CD8-positive, alpha-beta memory T cell (primary cell): ENCODE measurements around the gene STX16. TPM values are rescaled to one million over a fixed set of nuclear protein-coding genes. Genes with fewer than 3 reads are reported as not detected.

ENCODE experiments used
- CTCF ChIA-PET: fragments of 350-600 bp; sonication (Branson Sonifier 250); formaldehyde crosslinking; loops from one replicate; lab custom pipeline; 2021; ENCODE audit warnings: antibody characterized with exemption; lab: Charles Lee
- POLR2A ChIA-PET: fragments of 350-600 bp; sonication (Branson Sonifier 250); formaldehyde crosslinking; loops from one replicate; lab custom pipeline; 2021; ENCODE audit warnings: antibody characterized with exemption; lab: Charles Lee
- DNase-seq, 5 donors: peaks; one replicate each; pipeline versions ENCODE4 v3.0.0 to v3.0.0-alpha.2; 2020 to 2022; ENCODE audit warnings: mixed read lengths in 1 of 5
- H3K27ac ChIP-seq: one replicate; pipeline ENCODE4 v1.7.0; 2013; ENCODE audit warnings: low read depth, mild to moderate bottlenecking, low read length, moderate library complexity
- H3K27me3 ChIP-seq: 2 replicates; pipeline ENCODE4 v1.7.0; 2013; ENCODE audit warnings: low read length, mild to moderate bottlenecking; ENCODE audit not compliant: insufficient read depth, poor library complexity, severe bottlenecking
- H3K36me3 ChIP-seq: 2 replicates; pipeline ENCODE4 v1.7.0; 2013; ENCODE audit warnings: mild to moderate bottlenecking, low read length, moderate library complexity; ENCODE audit not compliant: insufficient read depth
- H3K4me1 ChIP-seq: 2 replicates; pipeline ENCODE4 v1.7.0; 2013; ENCODE audit warnings: mild to moderate bottlenecking, low read length, moderate library complexity; ENCODE audit not compliant: insufficient read depth
- H3K4me3 ChIP-seq: 2 replicates; pipeline ENCODE4 v1.7.0; 2013; ENCODE audit warnings: mild to moderate bottlenecking, low read length
- H3K9me3 ChIP-seq: 2 replicates; pipeline ENCODE4 v1.7.0; 2013; ENCODE audit warnings: mild to moderate bottlenecking, low read length
- H3K27ac Mint-ChIP-seq, 8 donors: one replicate each; pipeline ENCODE4 v1.8.0; 2020 to 2021; ENCODE audit warnings: mixed read lengths in 8 of 8, mild to moderate bottlenecking in 6 of 8, inconsistent platforms in 3 of 8, moderate library complexity in 3 of 8
- H3K27me3 Mint-ChIP-seq, 2 donors: one replicate each; pipeline ENCODE4 v1.8.0; 2020 to 2021; ENCODE audit warnings: mixed read lengths in 2 of 2, mild to moderate bottlenecking in 1 of 2, moderate library complexity in 1 of 2
- H3K36me3 Mint-ChIP-seq, 3 donors: one replicate each; pipeline ENCODE4 v1.8.0; 2020 to 2021; ENCODE audit warnings: mixed read lengths in 3 of 3, inconsistent platforms in 1 of 3, mild to moderate bottlenecking in 1 of 3
- H3K4me1 Mint-ChIP-seq, 3 donors: one replicate each; pipeline ENCODE4 v1.8.0; 2020 to 2021; ENCODE audit warnings: mixed read lengths in 3 of 3, inconsistent platforms in 1 of 3, mild to moderate bottlenecking in 1 of 3
- H3K4me3 Mint-ChIP-seq, 7 donors: one replicate each; pipeline ENCODE4 v1.8.0; 2020 to 2021; ENCODE audit warnings: mixed read lengths in 7 of 7, mild to moderate bottlenecking in 6 of 7, moderate library complexity in 4 of 7, inconsistent platforms in 2 of 7
- H3K9me3 Mint-ChIP-seq, 5 donors: one replicate each; pipeline ENCODE4 v1.8.0; 2020 to 2022; ENCODE audit warnings: mixed read lengths in 5 of 5, mild to moderate bottlenecking in 3 of 5, moderate library complexity in 2 of 5, inconsistent platforms in 1 of 5
- polyA plus RNA-seq: library from polyadenylated mRNA; unstranded; fragments of 300-500 nt; fragmentation: Illumina TruSeq; gene quantifications from one replicate; pipeline ENCODE4 v1.2.3, GENCODE V29; 2021
- total RNA-seq, 2 experiments: library from RNA; stranded (reverse); gene quantifications; one replicate each; pipeline ENCODE4 v1.2.3, GENCODE V29; 2021

STX16 gene
- total and polyA plus RNA-seq, 3 experiments from 2014 or later = 24.9 to 72.8 (median 69.2) TPM

DNA sequence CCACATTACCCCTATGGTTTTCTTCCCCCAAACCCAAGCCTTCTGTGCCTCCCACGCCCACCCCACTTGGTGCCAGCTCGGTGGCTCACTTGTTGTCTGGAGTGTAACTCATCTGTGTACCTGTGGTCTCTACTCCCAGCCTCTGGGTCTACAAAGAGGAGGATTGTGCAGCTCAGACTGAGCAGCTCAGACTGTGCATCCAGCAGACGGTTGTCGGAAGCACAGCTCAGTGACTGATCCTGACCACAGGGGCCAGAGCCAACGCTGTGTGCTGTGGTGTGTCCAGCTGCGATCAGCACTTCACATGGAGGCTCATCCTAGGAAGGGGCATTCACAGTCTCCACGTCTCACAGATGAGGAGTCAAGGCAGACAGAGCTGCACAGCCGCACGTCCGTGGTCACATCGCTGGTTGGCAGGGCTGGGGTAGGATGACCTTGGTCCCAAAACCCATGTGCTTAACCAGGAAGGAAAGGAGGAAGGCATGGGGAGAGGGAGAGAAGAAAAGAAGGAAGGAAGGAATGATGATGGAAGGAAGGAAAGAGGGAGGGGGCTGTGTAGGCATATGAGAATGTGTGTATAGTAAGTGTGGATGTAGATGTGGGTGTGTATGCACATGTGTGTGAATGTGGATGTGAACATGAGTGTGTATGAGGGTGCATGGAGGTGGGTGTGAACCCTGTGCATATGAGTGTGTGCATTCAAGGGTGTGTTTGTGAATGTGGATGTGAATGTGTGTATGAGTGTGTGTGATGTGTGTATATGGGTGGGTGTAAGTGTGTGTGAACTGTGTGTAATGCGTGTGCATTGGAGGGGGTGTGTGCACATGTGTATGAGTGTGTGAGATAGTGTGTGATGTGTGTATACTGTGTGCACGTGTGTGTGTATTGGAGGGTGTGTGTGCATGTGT is 28.2 kb upstream of the STX16 start:
- peaks cover 8% of the 10 kb centered on the region for H3K4me1 ChIP-seq
- no peak overlapping the region for H3K4me3 Mint-ChIP-seq
- POLR2A ChIA-PET = no interaction called here
- H3K4me3 ChIP-seq = no peak overlapping the region
- H3K27me3 ChIP-seq = no peaks in the 10 kb centered on the region
- H3K27me3 Mint-ChIP-seq = peaks cover 13 to 33% of the 10 kb centered on the region in 2 donors
- CTCF ChIA-PET = no interaction called here
- H3K9me3 ChIP-seq = no peaks in the 10 kb centered on the region
- DNase-seq = no peak
- H3K36me3 Mint-ChIP-seq = peaks cover 0 to 2% (median 0%) of the 10 kb centered on the region in 3 donors
- H3K27ac ChIP-seq = no peak overlapping the region
- no peaks in the 10 kb centered on the region for H3K9me3 Mint-ChIP-seq
- peaks cover 7 to 20% (median 8%) of the 10 kb centered on the region in 3 donors for H3K4me1 Mint-ChIP-seq
- no peak overlapping the region for H3K27ac Mint-ChIP-seq
- no peaks in the 10 kb centered on the region for H3K36me3 ChIP-seq

DNA sequence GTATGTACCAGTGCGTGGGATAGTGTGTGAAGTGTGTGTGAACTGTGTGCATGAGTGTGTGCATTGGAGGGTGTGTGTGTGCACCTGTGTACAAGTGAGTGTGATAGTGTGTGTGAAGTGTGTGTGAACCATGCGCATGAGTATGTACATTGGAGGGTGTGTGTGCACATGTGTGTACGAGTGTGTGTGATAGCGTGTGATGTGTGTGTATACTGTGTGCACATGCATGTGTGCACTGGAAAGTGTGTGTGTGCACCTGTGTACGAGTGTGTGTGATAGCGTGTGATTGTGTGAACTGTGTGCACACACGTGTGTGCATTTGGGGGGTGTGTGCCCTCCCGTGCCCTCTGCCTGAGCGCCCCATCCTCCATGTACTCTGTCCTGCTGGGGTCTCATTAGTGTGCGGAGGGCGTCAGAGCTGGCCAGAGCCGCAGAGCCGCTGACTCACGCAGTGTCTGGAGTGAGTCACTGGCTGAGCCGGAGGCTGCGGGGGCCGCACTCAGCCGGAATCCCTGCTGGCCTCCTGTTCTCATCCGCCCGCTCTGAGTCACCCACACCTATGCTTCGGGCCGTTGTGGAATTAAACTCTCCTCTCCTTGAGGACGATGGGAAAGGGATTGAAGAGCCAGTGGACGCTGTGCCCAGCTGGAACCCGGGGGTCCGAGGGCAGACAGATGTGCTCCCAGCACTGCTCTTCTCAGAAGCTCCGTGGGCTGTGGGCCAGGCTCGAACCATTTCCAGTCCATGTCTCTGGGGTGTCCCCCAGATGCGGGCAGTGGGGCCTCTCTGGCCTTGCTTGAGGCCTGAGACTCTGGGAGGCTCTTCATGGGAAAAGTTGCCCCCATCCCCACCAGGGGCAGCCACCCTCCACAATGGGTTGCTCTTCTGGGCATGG is 27.3 kb upstream of the STX16 start:
- no peak overlapping the region for H3K4me3 ChIP-seq
- Mint-ChIP-seq H3K27ac (no peak overlapping the region), H3K27me3 (peaks cover 7 to 24% of the 10 kb centered on the region in 2 donors), H3K36me3 (peaks cover 0 to 2% (median 0%) of the 10 kb centered on the region in 3 donors), H3K4me1 (peaks cover 7 to 20% (median 8%) of the 10 kb centered on the region in 3 donors), H3K4me3 (no peak overlapping the region), H3K9me3 (no peaks in the 10 kb centered on the region)
- POLR2A ChIA-PET = no interaction called here
- H3K9me3 ChIP-seq = no peaks in the 10 kb centered on the region
- H3K27ac ChIP-seq = no peak overlapping the region
- H3K36me3 ChIP-seq = no peaks in the 10 kb centered on the region
- H3K4me1 ChIP-seq = peaks cover 8% of the 10 kb centered on the region
- DNase-seq = no peak
- no peaks in the 10 kb centered on the region for H3K27me3 ChIP-seq
- CTCF ChIA-PET = no interaction called here

DNA sequence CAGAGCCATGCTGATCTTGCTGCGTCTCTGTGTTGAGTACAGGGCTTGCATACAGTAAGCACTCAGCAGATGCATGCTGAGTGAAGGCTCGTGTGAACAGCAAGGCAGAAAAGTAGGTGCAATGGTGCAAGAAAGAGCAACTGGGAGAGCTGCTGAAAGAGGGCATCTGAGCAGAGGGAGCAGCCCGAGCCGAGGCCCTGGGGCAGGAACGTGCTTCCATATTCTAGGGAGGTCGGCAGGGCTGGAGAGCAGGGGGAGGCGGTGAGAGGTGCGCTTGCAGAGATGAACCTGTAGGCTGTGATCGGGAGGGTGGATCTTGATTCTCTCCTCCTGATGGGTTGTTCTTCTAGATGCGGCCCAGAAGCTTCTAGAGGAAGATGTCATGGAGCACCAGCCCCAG is 26.4 kb upstream of the STX16 start:
- Histone ChIP-seq H3K27me3 (no peaks in the 10 kb centered on the region), H3K9me3 (no peaks in the 10 kb centered on the region), H3K36me3 (no peaks in the 10 kb centered on the region), H3K27ac (no peak overlapping the region), H3K4me3 (no peak overlapping the region), H3K4me1 (peaks cover 8% of the 10 kb centered on the region)
- peaks cover 7 to 20% (median 8%) of the 10 kb centered on the region in 3 donors for H3K4me1 Mint-ChIP-seq
- H3K9me3 Mint-ChIP-seq = no peaks in the 10 kb centered on the region
- peaks cover 0 to 2% (median 0%) of the 10 kb centered on the region in 3 donors for H3K36me3 Mint-ChIP-seq
- CTCF ChIA-PET = no interaction called here
- DNase-seq = no peak
- peak overlapping the region in 2 of 8 donors; percentile 38 to 69 for H3K27ac Mint-ChIP-seq
- H3K27me3 Mint-ChIP-seq = peaks cover 2 to 17% of the 10 kb centered on the region in 2 donors
- H3K4me3 Mint-ChIP-seq = no peak overlapping the region
- POLR2A ChIA-PET = no interaction called here

DNA sequence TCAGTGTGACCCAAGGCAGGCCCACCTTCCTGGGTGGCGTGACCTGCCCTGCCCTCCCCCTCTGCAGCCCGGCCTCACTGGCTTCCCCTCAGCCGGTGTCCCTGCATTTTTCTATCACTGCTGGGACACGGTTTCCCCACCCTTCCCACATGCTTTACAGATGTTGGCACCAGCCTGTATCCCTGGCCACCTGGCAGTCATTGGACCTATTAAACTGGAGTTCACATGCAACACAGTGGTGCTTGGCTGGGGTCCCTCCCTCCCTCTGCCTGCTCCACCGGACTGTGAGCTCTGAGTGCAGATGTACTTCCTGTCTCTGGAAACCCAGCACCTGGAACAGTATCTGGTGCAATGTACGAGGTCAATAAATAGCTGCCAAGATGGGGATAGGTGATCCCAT is 25.5 kb upstream of the STX16 start:
- ChIA-PET POLR2A (no interaction called here), CTCF (no interaction called here)
- peaks cover 2 to 10% of the 10 kb centered on the region in 2 donors for H3K27me3 Mint-ChIP-seq
- peaks cover 8% of the 10 kb centered on the region for H3K4me1 ChIP-seq
- no peak overlapping the region for H3K27ac Mint-ChIP-seq
- DNase-seq = no peak
- H3K4me1 Mint-ChIP-seq = peaks cover 7 to 20% (median 8%) of the 10 kb centered on the region in 3 donors
- H3K27ac ChIP-seq = no peak overlapping the region
- H3K9me3 ChIP-seq = no peaks in the 10 kb centered on the region
- H3K27me3 ChIP-seq = no peaks in the 10 kb centered on the region
- no peak overlapping the region for H3K4me3 ChIP-seq
- no peaks in the 10 kb centered on the region for H3K36me3 Mint-ChIP-seq
- no peaks in the 10 kb centered on the region for H3K36me3 ChIP-seq
- no peak overlapping the region for H3K4me3 Mint-ChIP-seq
- no peaks in the 10 kb centered on the region for H3K9me3 Mint-ChIP-seq

DNA sequence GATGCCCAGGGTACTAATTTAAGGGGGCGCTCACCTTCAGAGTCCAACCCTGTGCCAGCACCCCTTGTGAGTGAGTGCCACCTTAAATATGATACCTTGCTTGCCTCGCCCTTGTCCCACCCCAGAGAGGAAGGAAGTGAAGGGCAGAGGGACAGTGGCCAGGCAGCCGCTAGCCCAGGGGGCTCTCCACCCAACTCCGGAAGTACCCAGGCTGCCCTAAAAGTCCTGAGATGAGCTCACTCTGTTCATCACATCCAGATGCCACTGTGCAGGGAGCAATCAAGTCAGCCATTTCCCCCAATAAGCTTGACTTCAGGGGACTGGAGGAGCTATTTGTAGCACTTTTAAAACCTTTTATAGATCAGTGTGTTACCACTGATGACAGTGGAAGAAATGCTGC is 25.0 kb upstream of the STX16 start:
- Histone ChIP-seq H3K27me3 (no peaks in the 10 kb centered on the region), H3K4me1 (peaks cover 8% of the 10 kb centered on the region), H3K9me3 (no peaks in the 10 kb centered on the region), H3K27ac (no peak overlapping the region), H3K36me3 (no peaks in the 10 kb centered on the region), H3K4me3 (no peak overlapping the region)
- H3K4me1 Mint-ChIP-seq = peaks cover 7 to 20% (median 8%) of the 10 kb centered on the region in 3 donors
- H3K27me3 Mint-ChIP-seq = peaks cover 0 to 8% of the 10 kb centered on the region in 2 donors
- no peaks in the 10 kb centered on the region for H3K36me3 Mint-ChIP-seq
- no peaks in the 10 kb centered on the region for H3K9me3 Mint-ChIP-seq
- H3K4me3 Mint-ChIP-seq = no peak overlapping the region
- ChIA-PET POLR2A (no interaction called here), CTCF (no interaction called here)
- no peak for DNase-seq
- H3K27ac Mint-ChIP-seq = peak overlapping the region in 1 of 8 donors; percentile 25

DNA sequence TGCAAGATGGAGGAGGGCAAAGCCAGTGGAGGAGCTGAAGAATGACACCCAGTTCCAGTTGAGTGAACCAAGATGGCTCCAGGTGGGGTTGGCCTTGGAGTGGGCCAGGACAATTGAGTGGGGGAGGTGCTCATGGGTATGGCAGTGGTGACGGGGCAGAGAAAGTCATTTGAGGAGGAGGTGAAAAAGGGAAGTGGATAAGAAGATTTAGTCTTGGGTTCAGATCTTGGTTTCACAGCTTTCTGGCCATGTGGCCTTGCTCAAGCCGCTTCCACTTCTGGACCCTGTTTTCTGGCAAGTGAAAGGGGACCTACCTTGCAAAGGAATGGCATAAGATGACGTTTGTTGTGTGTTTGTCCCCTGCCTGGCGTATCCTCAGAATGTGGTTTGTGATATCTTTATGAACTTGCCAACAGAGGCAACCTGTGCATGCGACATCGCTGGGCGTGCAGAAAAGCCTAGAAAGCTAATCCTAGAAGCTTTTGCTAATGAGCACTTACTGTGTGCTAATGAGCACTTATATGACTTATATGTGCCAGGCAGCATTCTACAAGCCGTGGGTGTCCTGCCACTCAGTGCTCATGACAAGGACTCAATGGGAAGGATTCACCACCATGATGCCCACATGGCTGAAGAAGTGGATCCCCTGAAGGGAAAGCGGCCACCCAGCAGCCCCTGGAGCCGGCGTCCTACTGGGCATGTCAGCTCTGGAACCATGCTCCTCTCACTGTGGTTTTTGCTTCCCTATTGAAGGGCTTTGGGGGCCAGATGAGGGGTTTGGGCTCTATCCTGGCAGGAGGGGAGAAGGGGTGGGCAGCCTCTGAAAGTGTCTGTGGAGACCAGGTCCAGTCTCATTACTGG is 23.6 kb upstream of the STX16 start:
- Mint-ChIP-seq H3K9me3 (no peaks in the 10 kb centered on the region), H3K27me3 (peaks cover 0 to 3% of the 10 kb centered on the region in 2 donors), H3K36me3 (no peaks in the 10 kb centered on the region), H3K27ac (peak overlapping the region in 4 of 8 donors; percentile 63 to 90 (median 82)), H3K4me1 (peaks cover 7 to 20% (median 8%) of the 10 kb centered on the region in 3 donors), H3K4me3 (peak overlapping the region in 2 of 7 donors; percentile 18 to 57)
- no peak overlapping the region for H3K27ac ChIP-seq
- no peak overlapping the region for H3K4me3 ChIP-seq
- no peaks in the 10 kb centered on the region for H3K36me3 ChIP-seq
- DNase-seq = no peak
- ChIA-PET POLR2A (no interaction called here), CTCF (no interaction called here)
- no peaks in the 10 kb centered on the region for H3K9me3 ChIP-seq
- H3K4me1 ChIP-seq = peaks cover 8% of the 10 kb centered on the region
- no peaks in the 10 kb centered on the region for H3K27me3 ChIP-seq

DNA sequence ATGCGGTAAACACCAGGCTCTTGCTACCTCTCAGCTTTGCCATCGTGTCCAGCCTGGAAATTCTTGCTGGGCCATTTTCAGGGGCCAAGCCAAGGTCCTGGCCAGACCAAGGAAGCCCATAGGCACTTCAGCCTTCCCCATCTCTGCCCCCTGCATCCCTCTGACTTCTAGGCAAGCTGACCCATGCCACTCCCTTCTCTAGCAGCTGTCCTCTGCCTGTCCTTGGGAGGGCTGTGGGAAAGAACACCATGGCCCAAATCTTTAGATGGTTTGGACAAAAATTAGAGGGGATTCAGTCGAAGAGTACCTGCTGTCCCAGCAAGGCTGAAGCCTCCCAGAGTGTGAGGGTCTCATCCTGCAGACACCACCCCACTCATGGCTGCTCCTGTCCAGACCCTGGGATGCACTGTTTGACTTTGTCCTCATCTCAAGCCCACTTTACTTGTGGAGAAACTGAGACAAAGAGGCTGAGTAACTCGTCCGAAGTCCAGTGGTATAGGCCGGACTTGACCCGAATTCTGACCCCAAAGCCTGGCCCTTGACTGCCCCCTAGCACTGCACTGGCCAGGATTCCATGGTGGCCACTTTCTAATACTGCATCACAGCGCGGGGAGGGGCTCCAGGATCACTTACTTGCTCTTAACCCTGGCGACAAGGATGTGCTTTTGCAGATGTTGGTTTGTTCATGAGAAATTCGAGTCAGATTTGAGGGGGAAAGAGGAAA is 22.4 kb upstream of the STX16 start:
- Histone ChIP-seq H3K4me1 (peaks cover 8% of the 10 kb centered on the region), H3K4me3 (no peak overlapping the region), H3K27ac (no peak overlapping the region), H3K36me3 (no peaks in the 10 kb centered on the region), H3K9me3 (no peaks in the 10 kb centered on the region), H3K27me3 (no peaks in the 10 kb centered on the region)
- Mint-ChIP-seq H3K9me3 (no peaks in the 10 kb centered on the region), H3K27ac (peak overlapping the region in 1 of 8 donors; percentile 32), H3K4me1 (peaks cover 7 to 20% (median 8%) of the 10 kb centered on the region in 3 donors), H3K36me3 (no peaks in the 10 kb centered on the region), H3K27me3 (peaks cover 0 to 3% of the 10 kb centered on the region in 2 donors), H3K4me3 (peak overlapping the region in 1 of 7 donors; percentile 77)
- CTCF ChIA-PET = no interaction called here
- no peak for DNase-seq
- POLR2A ChIA-PET = no interaction called here
